B cell (primary cell): Measurements from ENCODE around the gene POFUT2. TPM values are rescaled to one million over a fixed set of nuclear protein-coding genes. Genes with fewer than 3 reads are reported as not detected.

ENCODE experiments used
- ATAC-seq: fragments of 200-7000 bp; cut with Tn5 transposase; one replicate; pipeline ENCODE4 v1.10.0; 2021; ENCODE audit warnings: low read depth, mild to moderate bottlenecking, moderate number of reproducible peaks, moderate library complexity
- CTCF ChIA-PET: fragments of 350-600 bp; sonication (Branson Sonifier 250); formaldehyde crosslinking; loops from one replicate; lab custom pipeline; 2021; ENCODE audit warnings: antibody characterized with exemption, inconsistent platforms; lab: Charles Lee
- POLR2A ChIA-PET: fragments of 350-600 bp; sonication (Branson Sonifier 250); formaldehyde crosslinking; loops from one replicate; lab custom pipeline; 2021; ENCODE audit warnings: antibody characterized with exemption; lab: Charles Lee
- DNase-seq: peaks from one replicate; pipeline ENCODE4 v3.0.0; 2013
- H2AFZ ChIP-seq: 2 replicates; pipeline ENCODE4 v1.6.1; 2012; ENCODE audit warnings: mild to moderate bottlenecking, low read depth, low read length; ENCODE audit not compliant: insufficient read depth, poor library complexity, severe bottlenecking
- H3K27ac ChIP-seq, 2 donors: 1 replicate in 1 of 2; 2 replicates in 1 of 2; pipeline ENCODE4 v1.5.1; 2012 to 2013; ENCODE audit warnings: low read length in 2 of 2, mild to moderate bottlenecking in 2 of 2, moderate library complexity in 1 of 2
- H3K27me3 ChIP-seq, 4 experiments: fragments of 200-600 bp in 1 of 4; sonication (generic) in 1 of 4; replicated peaks in 1 of 4; 1 replicate in 2 of 4; 2 replicates in 2 of 4; pipeline versions ENCODE4 v1.6.1 to v1.7.0; 2013 to 2016; ENCODE audit warnings: low read length in 3 of 4, mild to moderate bottlenecking in 2 of 4, mixed read lengths in 1 of 4, moderate library complexity in 1 of 4; ENCODE audit not compliant: insufficient read depth in 4 of 4, control insufficient read depth in 3 of 4; ENCODE audit errors: control extremely low read depth in 1 of 4
- H3K36me3 ChIP-seq, 2 experiments: replicated peaks in 1 of 2; 1 replicate in 1 of 2; 2 replicates in 1 of 2; pipeline versions ENCODE4 v1.6.1 to v1.7.1; 2013; ENCODE audit warnings: low read length in 1 of 2; ENCODE audit not compliant: insufficient read depth in 2 of 2, control insufficient read depth in 1 of 2; ENCODE audit errors: control extremely low read depth in 1 of 2, extremely low read depth in 1 of 2
- H3K4me1 ChIP-seq, 2 donors: fragments of 200-600 bp in 1 of 2; sonication (generic) in 1 of 2; 1 replicate in 1 of 2; 2 replicates in 1 of 2; pipeline versions ENCODE4 v1.5.1 to v1.6.1; 2013 to 2017; ENCODE audit warnings: low read length in 2 of 2; ENCODE audit not compliant: control insufficient read depth in 2 of 2, insufficient read depth in 2 of 2
- H3K4me2 ChIP-seq: replicated peaks from 2 replicates; pipeline ENCODE3; 2012; ENCODE audit warnings: mild to moderate bottlenecking, low read depth, low read length; ENCODE audit not compliant: poor library complexity, severe bottlenecking
- H3K4me3 ChIP-seq, 5 experiments: fragments of 200-600 bp in 1 of 5; sonication (generic) in 1 of 5; 1 replicate in 3 of 5; 2 replicates in 2 of 5; pipeline versions ENCODE4 v1.5.1 to v1.7.0; 2011 to 2016; ENCODE audit warnings: low read length in 4 of 5, mild to moderate bottlenecking in 4 of 5, low read depth in 2 of 5, control low read depth in 1 of 5, moderate library complexity in 1 of 5; ENCODE audit not compliant: insufficient read depth in 1 of 5; ENCODE audit errors: control extremely low read depth in 1 of 5, extremely low read depth in 1 of 5
- H3K79me2 ChIP-seq: fragments of 200-600 bp; sonication (generic); one replicate; pipeline ENCODE4 v1.6.0; 2016; ENCODE audit warnings: low read length; ENCODE audit not compliant: control insufficient read depth, insufficient read depth
- H3K9ac ChIP-seq: fragments of 200-600 bp; sonication (generic); 2 replicates; pipeline ENCODE4 v1.6.1; 2017; ENCODE audit warnings: mild to moderate bottlenecking, low read length, moderate library complexity
- H3K9me3 ChIP-seq, 3 donors: one replicate each; pipeline versions ENCODE4 v1.6.1 to v1.7.1; 2013; ENCODE audit warnings: low read length in 2 of 3; ENCODE audit not compliant: control insufficient read depth in 2 of 3, insufficient read depth in 1 of 3; ENCODE audit errors: control extremely low read depth in 1 of 3
- H4K20me1 ChIP-seq: 2 replicates; pipeline ENCODE4 v1.6.0; 2012; ENCODE audit warnings: mild to moderate bottlenecking, low read length; ENCODE audit not compliant: insufficient read depth, control insufficient read depth, poor library complexity, severe bottlenecking
- H3K27ac Mint-ChIP-seq: one replicate; pipeline ENCODE4 v1.8.0; 2021; ENCODE audit warnings: mixed read lengths
- H3K27me3 Mint-ChIP-seq: one replicate; pipeline ENCODE4 v1.8.0; 2021; ENCODE audit warnings: mixed read lengths
- H3K4me1 Mint-ChIP-seq: one replicate; pipeline ENCODE4 v1.8.0; 2021; ENCODE audit warnings: mixed read lengths
- H3K4me3 Mint-ChIP-seq: one replicate; pipeline ENCODE4 v1.8.0; 2021; ENCODE audit warnings: mixed read lengths
- H3K9me3 Mint-ChIP-seq: one replicate; pipeline ENCODE4 v1.8.0; 2022; ENCODE audit warnings: mixed read lengths; ENCODE audit not compliant: insufficient read depth
- EZH2 ChIP-seq: IDR thresholded peaks from 2 replicates; pipeline ENCODE4 v1.6.1; 2012; ENCODE audit warnings: borderline replicate concordance, low read depth, mild to moderate bottlenecking, moderate library complexity, low read length; ENCODE audit not compliant: insufficient read depth, poor library complexity, severe bottlenecking
- WGBS: methylation state at CpG from one replicate; pipeline ENCODE4 v1.1.5; 2013; ENCODE audit warnings: missing lambda C conversion rate; ENCODE audit not compliant: insufficient coverage; 5-methylcytosine and 5-hydroxymethylcytosine counted together
- intact Hi-C: fragments of 100-400 bp; cut with micrococcal nuclease; formaldehyde crosslinking; loops from one replicate; pipeline ENCODE4 v1.10.0; 2022
- polyA plus RNA-seq: library from polyadenylated mRNA; depleted of rRNA; stranded (reverse); fragments of >200 nt; gene quantifications from 2 replicates; pipeline ENCODE4 v1.2.3, GENCODE V29; 2012
- total RNA-seq, 2 donors: library from RNA; stranded (reverse); fragments of 120-200 nt in 1 of 2; gene quantifications; 1 replicate in 1 of 2; 2 replicates in 1 of 2; pipeline versions ENCODE4 v1.2.3 to v1.2.4, GENCODE V29; 2013 to 2022
- TF ChIP-seq, protein P1 (sequence below): fragments of 200-600 bp; IDR thresholded peaks from one replicate; pipeline ENCODE4 v1.8.0; 2022; ENCODE audit warnings: antibody characterized with exemption, mild to moderate bottlenecking

POFUT2 gene
- total and polyA plus RNA-seq, 2 donors (not counting 1 experiment from before 2014, with no cell fraction given): 38.3 to 41.8 TPM

DNA sequence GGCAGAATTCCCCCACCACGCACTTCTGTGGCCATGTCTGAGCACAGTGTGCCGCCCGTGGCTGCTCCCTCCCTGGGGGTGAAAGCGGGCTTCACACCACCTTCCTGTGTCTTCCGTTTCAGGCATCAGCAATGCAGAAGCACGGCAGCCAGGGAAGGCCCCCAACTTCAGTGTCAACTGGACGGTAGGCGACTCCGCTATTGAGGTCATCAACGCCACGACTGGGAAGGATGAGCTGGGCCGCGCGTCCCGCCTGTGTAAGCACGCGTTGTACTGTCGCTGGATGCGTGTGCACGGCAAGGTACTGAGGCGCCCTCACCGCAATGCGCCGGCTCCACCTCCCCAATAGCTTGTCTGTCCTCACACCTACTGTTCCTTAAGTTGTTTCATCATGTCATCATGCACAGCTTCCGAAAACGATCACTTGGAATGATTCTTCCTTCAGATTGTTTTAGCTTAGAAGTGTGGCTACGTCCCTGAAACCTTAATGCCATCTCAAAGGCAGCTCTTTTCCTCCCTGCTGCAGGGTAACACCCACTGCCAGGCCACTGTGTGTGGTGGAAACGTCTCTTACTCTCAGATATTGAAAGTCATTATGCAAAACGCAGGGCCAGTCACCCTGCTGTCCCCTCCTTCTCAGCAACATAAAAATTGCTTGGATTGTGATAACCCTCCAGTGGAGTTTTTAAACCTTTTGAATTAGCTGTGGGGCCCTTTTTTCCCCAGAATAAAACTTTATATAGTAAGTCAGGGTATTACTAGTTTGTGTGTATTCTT lies 66.8 kb downstream of the POFUT2 start:
- H4K20me1 ChIP-seq: no peaks in the 10 kb centered on the region
- no peak overlapping the region for H3K4me3 Mint-ChIP-seq
- no peaks in the 10 kb centered on the region for H3K4me1 ChIP-seq
- ChIA-PET CTCF (no interaction called here), POLR2A (no interaction called here)
- 98% methylated on average over 27 of the region's 29 CpGs for WGBS
- intact Hi-C loops: no loop called here
- peaks cover 0 to 33% of the 10 kb centered on the region in 2 experiments for H3K36me3 ChIP-seq
- peaks cover 9% of the 10 kb centered on the region for H3K4me1 Mint-ChIP-seq
- peaks cover 2% of the 10 kb centered on the region for H3K9me3 Mint-ChIP-seq
- peaks cover 0 to 8% (median 0%) of the 10 kb centered on the region in 3 donors for H3K9me3 ChIP-seq
- H3K4me2 ChIP-seq: no peak overlapping the region
- H3K4me3 ChIP-seq: no peak overlapping the region
- ATAC-seq: no peak
- no peak for DNase-seq
- H2AFZ ChIP-seq: no peak overlapping the region
- no peaks in the 10 kb centered on the region for H3K79me2 ChIP-seq
- no peak overlapping the region for H3K9ac ChIP-seq
- no peak overlapping the region for H3K27ac Mint-ChIP-seq
- TF ChIP-seq, protein P1, sequence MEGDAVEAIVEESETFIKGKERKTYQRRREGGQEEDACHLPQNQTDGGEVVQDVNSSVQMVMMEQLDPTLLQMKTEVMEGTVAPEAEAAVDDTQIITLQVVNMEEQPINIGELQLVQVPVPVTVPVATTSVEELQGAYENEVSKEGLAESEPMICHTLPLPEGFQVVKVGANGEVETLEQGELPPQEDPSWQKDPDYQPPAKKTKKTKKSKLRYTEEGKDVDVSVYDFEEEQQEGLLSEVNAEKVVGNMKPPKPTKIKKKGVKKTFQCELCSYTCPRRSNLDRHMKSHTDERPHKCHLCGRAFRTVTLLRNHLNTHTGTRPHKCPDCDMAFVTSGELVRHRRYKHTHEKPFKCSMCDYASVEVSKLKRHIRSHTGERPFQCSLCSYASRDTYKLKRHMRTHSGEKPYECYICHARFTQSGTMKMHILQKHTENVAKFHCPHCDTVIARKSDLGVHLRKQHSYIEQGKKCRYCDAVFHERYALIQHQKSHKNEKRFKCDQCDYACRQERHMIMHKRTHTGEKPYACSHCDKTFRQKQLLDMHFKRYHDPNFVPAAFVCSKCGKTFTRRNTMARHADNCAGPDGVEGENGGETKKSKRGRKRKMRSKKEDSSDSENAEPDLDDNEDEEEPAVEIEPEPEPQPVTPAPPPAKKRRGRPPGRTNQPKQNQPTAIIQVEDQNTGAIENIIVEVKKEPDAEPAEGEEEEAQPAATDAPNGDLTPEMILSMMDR: no peak
- no peak for TF ChIP-seq EZH2
- H3K27ac ChIP-seq: no peak overlapping the region
- H3K27me3 ChIP-seq: no peaks in the 10 kb centered on the region
- no peaks in the 10 kb centered on the region for H3K27me3 Mint-ChIP-seq

DNA sequence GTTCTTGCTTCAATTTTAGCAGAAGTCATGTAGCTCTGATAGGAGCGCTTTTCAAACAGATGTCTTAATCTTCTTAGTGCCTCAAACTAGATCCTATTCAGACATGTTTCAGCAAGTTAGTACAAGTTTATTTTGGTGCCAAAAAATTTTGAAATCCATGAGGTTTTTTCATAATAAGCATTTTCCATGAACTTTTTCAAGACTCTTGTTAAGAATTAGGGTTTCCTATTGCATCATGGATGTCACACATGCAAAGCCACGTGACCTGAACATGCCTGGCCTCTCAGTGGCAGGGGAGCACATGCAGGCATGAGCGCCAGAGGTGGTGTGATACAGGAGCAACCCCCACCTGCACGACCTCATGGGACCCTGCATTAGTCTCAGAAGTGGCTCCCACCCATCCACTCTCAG lies 67.6 kb downstream of the POFUT2 start:
- DNase-seq (no peak), ATAC-seq (no peak)
- Histone ChIP-seq H3K9me3 (peaks cover 0 to 8% (median 0%) of the 10 kb centered on the region in 3 donors), H3K9ac (no peak overlapping the region), H3K79me2 (no peaks in the 10 kb centered on the region), H4K20me1 (no peaks in the 10 kb centered on the region), H3K27ac (no peak overlapping the region), H3K4me2 (no peak overlapping the region), H3K27me3 (no peaks in the 10 kb centered on the region), H3K4me3 (no peak overlapping the region), H2AFZ (no peak overlapping the region), H3K36me3 (peaks cover 0 to 33% of the 10 kb centered on the region in 2 experiments), H3K4me1 (no peaks in the 10 kb centered on the region)
- no peak overlapping the region for H3K27ac Mint-ChIP-seq
- H3K27me3 Mint-ChIP-seq: no peaks in the 10 kb centered on the region
- ChIA-PET POLR2A (no interaction called here), CTCF (no interaction called here)
- no peak overlapping the region for H3K4me3 Mint-ChIP-seq
- H3K4me1 Mint-ChIP-seq: peaks cover 5% of the 10 kb centered on the region
- intact Hi-C loops: no loop called here
- no peak for TF ChIP-seq EZH2
- TF ChIP-seq, protein P1: no peak
- 95% methylated on average over 3 of the region's 4 CpGs for WGBS
- H3K9me3 Mint-ChIP-seq: peaks cover 2% of the 10 kb centered on the region
